Measurements from ENCODE around the gene NEFH. TPM values are rescaled to one million over a fixed set of nuclear protein-coding genes. Genes with fewer than 3 reads are reported as not detected.

NEFH gene
- total RNA-seq, 1 experiment from 2014 or later = not detected

- peaks cover 0 to 13% of the 10 kb centered on the region in 2 experiments; a peak in 2 of 4 replicates for H3K4me1 ChIP-seq (ENCODE audit: control insufficient read depth in 1 of 2, insufficient read depth in 2 of 2, low read length in 2 of 2)
- H3K36me3 ChIP-seq (ENCODE audit: control insufficient read depth in 1 of 2, insufficient read depth in 2 of 2, low read length in 2 of 2) = no peaks in the 10 kb centered on the region
- H3K9me2 ChIP-seq (ENCODE audit: insufficient read depth) = no peaks in the 10 kb centered on the region
- ChIA-PET CTCF (no interaction called here), POLR2A (no interaction called here), RAD21 (ENCODE audit: low non-redundant PET in 1 of 2, low total read pairs in 2 of 2, uncharacterized antibody in 2 of 2, unreplicated experiment in 2 of 2) (no interaction called here)
- no peaks in the 10 kb centered on the region; the same call in 1 of the 2 replicates for H3K27me3 ChIP-seq (ENCODE audit: insufficient read depth, low read length)
- BruUV-seq (replicated peaks) = no TSS peak
- H3K9ac ChIP-seq (ENCODE audit: low read length) = no peak overlapping the region
- H4K20me1 ChIP-seq (ENCODE audit: insufficient read depth) = no peaks in the 10 kb centered on the region
- H3K4me3 ChIP-seq (replicated peaks in 1 of 2; ENCODE audit: low read depth in 1 of 2, low read length in 2 of 2) = no peak overlapping the region
- H3K79me2 ChIP-seq (ENCODE audit: insufficient read depth, low read length) = no peaks in the 10 kb centered on the region
- no peak for DNase-seq (ENCODE audit: low read depth, low spot score)
- H3K27ac ChIP-seq (ENCODE audit: low read depth, low read length) = no peak overlapping the region
- TF ChIP-seq SP1 (IDR thresholded peaks at IDR 0.05; ENCODE audit: low read depth) (no peak), EZH2 (IDR thresholded peaks at IDR 0.05) (no peak), RAD21 (IDR thresholded peaks at IDR 0.05; ENCODE audit: low read depth) (no peak), ZNF274 (IDR thresholded peaks at IDR 0.05; ENCODE audit: low read depth, low read length) (no peak), SRF (IDR thresholded peaks at IDR 0.05; ENCODE audit: low read depth) (no peak), ELF1 (IDR thresholded peaks at IDR 0.05; ENCODE audit: borderline replicate concordance, low read depth) (no peak), TCF7L2 (IDR thresholded peaks at IDR 0.05; ENCODE audit: borderline replicate concordance, extremely low read depth, insufficient read depth, insufficient read length) (no peak), CEBPB (IDR thresholded peaks at IDR 0.05; ENCODE audit: low read depth) (no peak), CBX3 (IDR thresholded peaks at IDR 0.05; ENCODE audit: low read depth) (no peak), CTCF (IDR thresholded peaks at IDR 0.05 in 2 of 3, conservative IDR thresholded peaks at IDR 0.05 in 1 of 3; ENCODE audit: borderline replicate concordance in 1 of 3, insufficient read depth in 1 of 3, low read depth in 2 of 3, low read length in 2 of 3) (no peak), SIN3A (IDR thresholded peaks at IDR 0.05; ENCODE audit: low read depth) (no peak), YY1 (IDR thresholded peaks at IDR 0.05; ENCODE audit: extremely low read depth, insufficient replicate concordance, low read depth, low read length) (no peak), ATF3 (IDR thresholded peaks at IDR 0.05) (no peak), ZFX (IDR thresholded peaks at IDR 0.05) (no peak)
- TF ChIP-seq, protein P1, sequence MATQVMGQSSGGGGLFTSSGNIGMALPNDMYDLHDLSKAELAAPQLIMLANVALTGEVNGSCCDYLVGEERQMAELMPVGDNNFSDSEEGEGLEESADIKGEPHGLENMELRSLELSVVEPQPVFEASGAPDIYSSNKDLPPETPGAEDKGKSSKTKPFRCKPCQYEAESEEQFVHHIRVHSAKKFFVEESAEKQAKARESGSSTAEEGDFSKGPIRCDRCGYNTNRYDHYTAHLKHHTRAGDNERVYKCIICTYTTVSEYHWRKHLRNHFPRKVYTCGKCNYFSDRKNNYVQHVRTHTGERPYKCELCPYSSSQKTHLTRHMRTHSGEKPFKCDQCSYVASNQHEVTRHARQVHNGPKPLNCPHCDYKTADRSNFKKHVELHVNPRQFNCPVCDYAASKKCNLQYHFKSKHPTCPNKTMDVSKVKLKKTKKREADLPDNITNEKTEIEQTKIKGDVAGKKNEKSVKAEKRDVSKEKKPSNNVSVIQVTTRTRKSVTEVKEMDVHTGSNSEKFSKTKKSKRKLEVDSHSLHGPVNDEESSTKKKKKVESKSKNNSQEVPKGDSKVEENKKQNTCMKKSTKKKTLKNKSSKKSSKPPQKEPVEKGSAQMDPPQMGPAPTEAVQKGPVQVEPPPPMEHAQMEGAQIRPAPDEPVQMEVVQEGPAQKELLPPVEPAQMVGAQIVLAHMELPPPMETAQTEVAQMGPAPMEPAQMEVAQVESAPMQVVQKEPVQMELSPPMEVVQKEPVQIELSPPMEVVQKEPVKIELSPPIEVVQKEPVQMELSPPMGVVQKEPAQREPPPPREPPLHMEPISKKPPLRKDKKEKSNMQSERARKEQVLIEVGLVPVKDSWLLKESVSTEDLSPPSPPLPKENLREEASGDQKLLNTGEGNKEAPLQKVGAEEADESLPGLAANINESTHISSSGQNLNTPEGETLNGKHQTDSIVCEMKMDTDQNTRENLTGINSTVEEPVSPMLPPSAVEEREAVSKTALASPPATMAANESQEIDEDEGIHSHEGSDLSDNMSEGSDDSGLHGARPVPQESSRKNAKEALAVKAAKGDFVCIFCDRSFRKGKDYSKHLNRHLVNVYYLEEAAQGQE (IDR thresholded peaks at IDR 0.05; ENCODE audit: low read depth) = no peak
- TF ChIP-seq, protein P2, sequence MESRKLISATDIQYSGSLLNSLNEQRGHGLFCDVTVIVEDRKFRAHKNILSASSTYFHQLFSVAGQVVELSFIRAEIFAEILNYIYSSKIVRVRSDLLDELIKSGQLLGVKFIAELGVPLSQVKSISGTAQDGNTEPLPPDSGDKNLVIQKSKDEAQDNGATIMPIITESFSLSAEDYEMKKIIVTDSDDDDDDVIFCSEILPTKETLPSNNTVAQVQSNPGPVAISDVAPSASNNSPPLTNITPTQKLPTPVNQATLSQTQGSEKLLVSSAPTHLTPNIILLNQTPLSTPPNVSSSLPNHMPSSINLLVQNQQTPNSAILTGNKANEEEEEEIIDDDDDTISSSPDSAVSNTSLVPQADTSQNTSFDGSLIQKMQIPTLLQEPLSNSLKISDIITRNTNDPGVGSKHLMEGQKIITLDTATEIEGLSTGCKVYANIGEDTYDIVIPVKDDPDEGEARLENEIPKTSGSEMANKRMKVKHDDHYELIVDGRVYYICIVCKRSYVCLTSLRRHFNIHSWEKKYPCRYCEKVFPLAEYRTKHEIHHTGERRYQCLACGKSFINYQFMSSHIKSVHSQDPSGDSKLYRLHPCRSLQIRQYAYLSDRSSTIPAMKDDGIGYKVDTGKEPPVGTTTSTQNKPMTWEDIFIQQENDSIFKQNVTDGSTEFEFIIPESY (IDR thresholded peaks at IDR 0.05; ENCODE audit: extremely low read depth, insufficient replicate concordance, low read length) = no peak
- ATAC-seq = no peak
- intact Hi-C loops (cut with micrococcal nuclease) = no loop called here
- H3K4me2 ChIP-seq (ENCODE audit: low read length) = peak overlapping the region; percentile 14; the same call in 1 of the 2 replicates
- no peaks in the 10 kb centered on the region for H3K9me3 ChIP-seq (ENCODE audit: control insufficient read depth in 1 of 2, insufficient read depth in 1 of 2, low read depth in 1 of 2, low read length in 2 of 2)
- H2AFZ ChIP-seq (ENCODE audit: low read depth, low read length, poor library complexity, severe bottlenecking) = no peak overlapping the region
Measured at GRCh38 chr22:29477723-29478318, 2.2 kb upstream of the NEFH start.
